ENCODE data around the gene FAM200B.

GRCh38 chr4:15725608-15726007 lies 44.0 kb downstream of the FAM200B start:
- no peak for TF ChIP-seq RFX5 (IDR thresholded peaks at IDR 0.05; ENCODE audit: low read depth, low read length)
- no peak for TF ChIP-seq CTCF (conservative IDR thresholded peaks at IDR 0.05; ENCODE audit: low read depth, low read length)

All from IMR-90 (cell line).